Stimulated activated memory B cell treated with anti-CD40 and anti-IgM and Interleukin-4, amounts not matched to agents 10 μg/mL and 1 μg/mL and 100 μg/mL, for 72 hours (primary cell): ENCODE results near the gene AOC3.

Source experiments
- ATAC-seq: fragments of 150-1000 bp; cut with Tn5 transposase; 2 replicates; pipeline ENCODE4 v1.10.0; 2021
- H3K27ac Mint-ChIP-seq: one replicate; pipeline ENCODE4 v1.8.0; 2022; ENCODE audit warnings: mild to moderate bottlenecking, mixed read lengths
- H3K27me3 Mint-ChIP-seq: one replicate; pipeline ENCODE4 v1.8.0; 2022; ENCODE audit warnings: mixed read lengths
- H3K36me3 Mint-ChIP-seq: one replicate; pipeline ENCODE4 v1.8.0; 2022; ENCODE audit warnings: mixed read lengths
- H3K4me1 Mint-ChIP-seq: one replicate; pipeline ENCODE4 v1.8.0; 2022; ENCODE audit warnings: mixed read lengths
- H3K4me3 Mint-ChIP-seq: one replicate; pipeline ENCODE4 v1.8.0; 2022; ENCODE audit warnings: mild to moderate bottlenecking, moderate library complexity, mixed read lengths
- H3K9me3 Mint-ChIP-seq: one replicate; pipeline ENCODE4 v1.8.0; 2022; ENCODE audit warnings: mixed read lengths

Gene AOC3

GRCh38 chr17:42850954-42851353, at the start of gene AOC3:
AOC3 (plus strand) TSS chr17:42851199; CDS start chr17:42851344, 145 bp downstream.
- Mint-ChIP-seq H3K9me3 (no peaks in the 10 kb centered on the region), H3K36me3 (peaks cover 8% of the 10 kb centered on the region), H3K4me1 (peaks cover 3% of the 10 kb centered on the region), H3K27me3 (no peaks in the 10 kb centered on the region), H3K27ac (no peak within 1 kb of the TSS), H3K4me3 (no peak within 1 kb of the TSS)
- ATAC-seq, result no peak

DNA sequence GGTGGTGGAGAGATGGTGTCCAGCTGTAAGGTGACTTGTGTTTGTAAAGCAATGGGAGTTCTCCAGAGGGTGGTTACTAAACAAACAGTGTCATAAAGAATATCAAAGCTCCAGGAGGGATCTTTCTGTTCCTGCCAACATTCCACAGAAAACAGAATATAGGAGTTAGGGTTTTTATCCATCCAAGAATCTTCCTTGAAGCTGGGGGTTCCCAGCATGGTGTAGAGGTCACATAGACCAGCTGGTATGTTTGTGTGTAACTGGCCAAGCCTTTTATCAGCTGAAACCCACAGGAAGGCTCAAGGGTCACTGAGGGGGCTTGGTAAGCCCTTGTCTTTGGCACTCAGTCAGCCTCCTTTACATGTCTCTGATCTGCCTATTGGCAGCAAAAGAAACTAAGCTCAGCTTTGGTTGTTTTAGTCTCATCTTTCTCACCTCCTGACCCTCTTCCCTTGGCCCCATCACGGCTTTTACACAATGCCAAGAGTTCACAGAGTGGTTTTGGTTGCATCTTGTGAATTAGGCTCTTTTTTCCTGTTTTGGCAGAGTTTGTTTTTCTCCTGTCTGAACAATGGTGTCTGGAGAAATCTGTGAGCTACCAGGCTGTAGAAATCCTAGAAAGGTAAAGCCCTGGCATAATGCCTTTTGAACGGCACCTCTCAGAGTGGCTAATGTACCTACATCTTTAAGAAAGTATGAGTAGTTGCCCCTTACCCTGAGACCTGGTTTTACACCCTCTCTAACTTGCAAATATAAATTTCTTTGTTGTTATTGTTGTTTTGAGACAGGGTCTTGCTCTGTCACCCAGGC, 47.7 kb upstream of the AOC3 start:
- Mint-ChIP-seq H3K9me3 (peaks cover 2% of the 10 kb centered on the region), H3K27me3 (no peaks in the 10 kb centered on the region), H3K4me1 (peaks cover 8% of the 10 kb centered on the region), H3K27ac (no peak overlapping the region), H3K36me3 (peaks cover 7% of the 10 kb centered on the region), H3K4me3 (no peak overlapping the region)
- ATAC-seq, result no peak

- Mint-ChIP-seq H3K36me3 (peaks cover 13% of the 10 kb centered on the region), H3K9me3 (no peaks in the 10 kb centered on the region), H3K4me3 (no peak overlapping the region), H3K27ac (no peak overlapping the region), H3K4me1 (no peaks in the 10 kb centered on the region), H3K27me3 (no peaks in the 10 kb centered on the region)
- no peak for ATAC-seq
Measured at GRCh38 chr17:42804918-42805367, 46.1 kb upstream of the AOC3 start.

DNA sequence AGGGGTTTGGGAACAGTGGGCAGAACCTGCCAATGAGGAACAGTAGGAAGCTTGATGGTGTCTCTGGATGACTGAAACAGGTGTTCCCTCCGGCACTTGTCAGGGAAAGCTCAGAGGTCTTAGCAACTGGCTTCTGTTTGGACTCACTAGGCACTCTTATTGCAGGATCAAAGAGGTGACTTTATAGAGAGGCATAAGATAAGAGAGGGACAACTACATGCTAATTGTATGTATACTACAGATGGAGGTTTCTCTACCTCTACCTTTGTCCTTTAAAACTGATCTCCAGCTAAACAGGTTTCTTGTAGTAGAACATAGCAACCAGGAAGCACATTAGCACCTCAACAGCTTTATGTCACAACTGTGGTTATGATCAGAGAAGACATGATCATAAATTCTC, 44.8 kb upstream of the AOC3 start:
- H3K9me3 Mint-ChIP-seq, result no peaks in the 10 kb centered on the region
- H3K27ac Mint-ChIP-seq, result no peak overlapping the region
- no peak for ATAC-seq
- H3K4me1 Mint-ChIP-seq, result no peaks in the 10 kb centered on the region
- H3K4me3 Mint-ChIP-seq, result no peak overlapping the region
- H3K36me3 Mint-ChIP-seq, result peaks cover 25% of the 10 kb centered on the region
- no peaks in the 10 kb centered on the region for H3K27me3 Mint-ChIP-seq

GRCh38 chr17:42809250-42809649, 41.7 kb upstream of the AOC3 start:
- Mint-ChIP-seq H3K27ac (no peak overlapping the region), H3K9me3 (no peaks in the 10 kb centered on the region), H3K27me3 (no peaks in the 10 kb centered on the region), H3K4me1 (no peaks in the 10 kb centered on the region), H3K36me3 (peaks cover 42% of the 10 kb centered on the region), H3K4me3 (no peak overlapping the region)
- ATAC-seq, result no peak

GRCh38 chr17:42814633-42815399, 36.2 kb upstream of the AOC3 start:
- Mint-ChIP-seq H3K4me1 (peaks cover 10% of the 10 kb centered on the region), H3K9me3 (no peaks in the 10 kb centered on the region), H3K4me3 (no peak overlapping the region), H3K27me3 (no peaks in the 10 kb centered on the region), H3K27ac (no peak overlapping the region), H3K36me3 (peaks cover 72% of the 10 kb centered on the region)
- ATAC-seq, result no peak

- Mint-ChIP-seq H3K9me3 (no peaks in the 10 kb centered on the region), H3K27me3 (no peaks in the 10 kb centered on the region), H3K27ac (no peak overlapping the region), H3K36me3 (peaks cover 70% of the 10 kb centered on the region), H3K4me3 (no peak overlapping the region), H3K4me1 (peaks cover 20% of the 10 kb centered on the region)
- no peak for ATAC-seq
Measured at GRCh38 chr17:42817866-42818265, 33.1 kb upstream of the AOC3 start.

- Mint-ChIP-seq H3K36me3 (peaks cover 68% of the 10 kb centered on the region), H3K27ac (no peak overlapping the region), H3K4me3 (no peak overlapping the region), H3K4me1 (peaks cover 20% of the 10 kb centered on the region), H3K9me3 (no peaks in the 10 kb centered on the region), H3K27me3 (no peaks in the 10 kb centered on the region)
- no peak for ATAC-seq
Measured at GRCh38 chr17:42818379-42818778, 32.6 kb upstream of the AOC3 start.

DNA sequence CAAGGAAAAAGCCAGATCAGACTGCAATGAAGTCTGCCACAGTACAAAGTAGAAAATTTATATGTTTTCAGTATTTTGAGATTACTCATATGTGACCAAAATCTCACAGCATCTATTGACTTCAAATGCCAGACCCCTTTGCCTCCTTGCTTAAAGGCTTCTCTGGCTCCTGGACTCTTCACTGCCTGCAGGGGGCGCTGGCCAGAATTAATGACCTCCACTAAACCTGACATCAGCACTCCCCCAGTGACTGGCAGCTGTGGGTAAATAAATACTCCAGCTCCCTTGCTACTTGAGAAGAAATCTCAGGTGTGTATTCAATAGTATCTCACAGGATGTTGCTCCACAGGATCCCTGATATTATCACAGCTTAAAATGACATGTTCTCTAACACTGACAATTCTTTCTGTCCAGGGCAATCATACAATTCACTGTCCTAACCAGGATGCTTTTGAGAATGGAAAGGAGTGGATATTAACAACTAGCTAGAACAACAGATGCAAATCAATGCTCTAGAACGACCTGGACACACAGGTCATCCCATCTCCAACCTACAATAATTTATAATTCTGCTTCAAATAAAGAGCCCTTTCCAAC, 31.0 kb upstream of the AOC3 start:
- Mint-ChIP-seq H3K27me3 (no peaks in the 10 kb centered on the region), H3K27ac (no peak overlapping the region), H3K4me1 (peaks cover 32% of the 10 kb centered on the region), H3K4me3 (no peak overlapping the region), H3K9me3 (no peaks in the 10 kb centered on the region), H3K36me3 (peaks cover 52% of the 10 kb centered on the region)
- ATAC-seq, result no peak

DNA sequence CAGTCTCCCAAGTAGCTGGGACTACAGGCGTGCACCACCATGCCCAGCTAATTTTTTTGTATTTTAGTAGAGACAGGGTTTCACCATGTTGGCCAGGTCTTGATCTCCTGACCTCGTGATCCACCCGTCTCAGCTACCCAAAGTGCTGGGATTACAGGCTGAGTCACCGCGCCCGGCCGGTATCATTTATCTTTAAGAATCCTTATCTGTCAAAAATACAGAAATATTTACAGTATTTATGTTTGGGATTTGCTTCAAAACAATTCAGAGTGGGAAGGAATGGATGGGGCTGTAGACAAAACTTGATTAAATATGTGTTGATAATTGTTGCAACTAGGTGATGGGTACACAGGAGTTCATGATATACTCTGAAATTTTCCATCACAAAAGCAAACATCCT, 29.8 kb upstream of the AOC3 start:
- Mint-ChIP-seq H3K36me3 (peaks cover 42% of the 10 kb centered on the region), H3K4me3 (no peak overlapping the region), H3K9me3 (no peaks in the 10 kb centered on the region)

DNA sequence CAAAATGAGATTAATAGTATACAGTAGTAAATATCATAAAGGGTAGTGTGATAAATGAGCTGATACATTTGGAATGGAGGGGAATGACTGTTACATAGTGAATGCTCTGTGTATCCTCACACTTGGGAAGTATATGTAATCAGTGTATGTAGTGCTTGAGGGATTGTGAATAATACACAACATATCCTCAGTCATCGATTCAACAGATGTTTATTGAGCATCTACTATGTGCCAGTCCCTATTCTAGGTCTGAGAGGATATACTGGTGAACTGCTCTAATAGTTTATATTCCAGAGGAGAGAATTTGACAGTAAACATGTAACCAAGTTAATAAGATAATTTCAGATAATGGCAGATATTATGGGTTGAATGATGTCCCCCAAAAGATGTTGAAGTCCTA, 23.5 kb upstream of the AOC3 start:
- H3K27ac Mint-ChIP-seq, result no peak overlapping the region

More for the DNA sequence above, 29.8 kb upstream of the AOC3 start:
- peaks cover 32% of the 10 kb centered on the region for H3K4me1 Mint-ChIP-seq
- H3K27me3 Mint-ChIP-seq, result no peaks in the 10 kb centered on the region
- H3K27ac Mint-ChIP-seq, result no peak overlapping the region
- ATAC-seq, result no peak

DNA sequence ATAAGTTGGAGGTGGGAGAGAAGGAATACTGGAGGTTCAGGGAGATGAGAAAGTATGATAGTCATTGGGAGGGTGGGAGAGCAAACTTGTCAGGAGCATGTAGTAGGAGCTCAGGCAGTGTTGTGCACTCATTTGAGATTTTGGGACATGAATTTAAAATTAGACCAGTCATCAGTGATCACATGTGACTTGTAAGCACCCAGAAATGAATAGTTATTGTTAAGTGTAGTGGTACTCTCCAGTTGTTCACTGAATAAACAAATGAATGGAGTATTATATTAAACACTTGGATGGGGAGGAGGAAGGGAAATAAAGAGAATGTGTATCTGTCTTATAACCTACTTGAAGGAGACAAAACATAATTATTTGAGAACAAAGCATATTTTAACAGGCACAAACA, 20.0 kb upstream of the AOC3 start:
- Mint-ChIP-seq H3K27me3 (no peaks in the 10 kb centered on the region), H3K4me1 (peaks cover 26% of the 10 kb centered on the region), H3K27ac (no peak overlapping the region), H3K36me3 (peaks cover 5% of the 10 kb centered on the region), H3K9me3 (no peaks in the 10 kb centered on the region), H3K4me3 (no peak overlapping the region)
- no peak for ATAC-seq

More for the DNA sequence above, 23.5 kb upstream of the AOC3 start:
- Mint-ChIP-seq H3K27me3 (no peaks in the 10 kb centered on the region), H3K36me3 (no peaks in the 10 kb centered on the region), H3K9me3 (no peaks in the 10 kb centered on the region), H3K4me1 (peaks cover 20% of the 10 kb centered on the region), H3K4me3 (no peak overlapping the region)
- ATAC-seq, result no peak

- ATAC-seq, result peak; percentile 21
Measured at GRCh38 chr17:42832213-42832933, 18.6 kb upstream of the AOC3 start.

DNA sequence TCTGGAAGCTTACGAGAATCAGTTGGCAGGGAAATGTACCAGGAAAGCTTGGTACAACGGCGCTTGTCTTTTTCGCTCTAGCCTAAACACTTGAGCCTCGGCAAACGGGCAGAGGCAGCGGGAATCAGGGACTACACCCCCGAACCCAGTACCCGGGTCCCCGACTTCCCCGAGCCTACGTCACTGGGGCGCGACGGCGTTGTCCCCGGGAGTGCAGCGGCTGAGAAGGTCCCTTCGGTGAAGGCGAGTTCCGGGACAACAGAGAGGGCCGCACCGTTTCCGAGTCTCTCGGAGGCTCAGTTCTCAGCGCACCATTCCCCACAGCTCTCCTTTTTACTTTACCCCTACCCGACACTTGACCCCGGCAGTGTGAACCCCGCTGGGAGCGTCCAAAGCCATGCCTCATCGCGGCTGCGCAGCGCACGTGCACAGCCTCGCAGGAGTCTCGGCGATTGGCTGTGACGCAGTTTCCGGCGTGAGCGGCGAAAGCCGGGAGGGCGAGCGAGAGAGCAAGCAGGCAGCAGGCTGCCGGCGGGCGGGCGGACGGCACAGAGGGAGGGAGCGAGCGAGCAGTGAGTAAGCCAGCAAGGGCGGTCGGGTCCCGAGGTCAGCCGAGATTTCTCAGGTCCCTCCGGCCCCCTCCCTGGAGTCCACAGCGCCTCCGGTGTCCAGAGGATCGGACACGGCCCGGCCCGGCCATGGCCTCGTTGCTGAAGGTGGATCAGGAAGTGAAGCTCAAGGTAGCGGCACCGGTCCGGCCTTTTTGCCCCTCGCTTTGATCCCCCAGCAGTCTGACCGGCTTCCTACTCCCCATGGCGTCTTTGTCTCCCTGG, 17.8 kb upstream of the AOC3 start, which contains the start of gene PSME3:
PSME3 (plus strand) TSS at position 464 of the 833 bp plus-strand sequence; CDS start at position 699, 235 bp downstream.
- H3K4me1 Mint-ChIP-seq, result peaks cover 26% of the 10 kb centered on the region
- H3K9me3 Mint-ChIP-seq, result no peaks in the 10 kb centered on the region
- peak; percentile 96 for ATAC-seq
- peak within 1 kb of the TSS; percentile 98 for H3K27ac Mint-ChIP-seq
- H3K36me3 Mint-ChIP-seq, result peaks cover 18% of the 10 kb centered on the region
- no peaks in the 10 kb centered on the region for H3K27me3 Mint-ChIP-seq
- H3K4me3 Mint-ChIP-seq, result peak within 1 kb of the TSS; percentile 93

More at GRCh38 chr17:42832213-42832933, 18.6 kb upstream of the AOC3 start:
- peak overlapping the region; percentile 98 for H3K27ac Mint-ChIP-seq
- peaks cover 26% of the 10 kb centered on the region for H3K4me1 Mint-ChIP-seq
- peak overlapping the region; percentile 93 for H3K4me3 Mint-ChIP-seq
- no peaks in the 10 kb centered on the region for H3K27me3 Mint-ChIP-seq
- H3K36me3 Mint-ChIP-seq, result peaks cover 10% of the 10 kb centered on the region
- no peaks in the 10 kb centered on the region for H3K9me3 Mint-ChIP-seq
